ENCODE data around the gene RNF20.

Gene RNF20

DNA sequence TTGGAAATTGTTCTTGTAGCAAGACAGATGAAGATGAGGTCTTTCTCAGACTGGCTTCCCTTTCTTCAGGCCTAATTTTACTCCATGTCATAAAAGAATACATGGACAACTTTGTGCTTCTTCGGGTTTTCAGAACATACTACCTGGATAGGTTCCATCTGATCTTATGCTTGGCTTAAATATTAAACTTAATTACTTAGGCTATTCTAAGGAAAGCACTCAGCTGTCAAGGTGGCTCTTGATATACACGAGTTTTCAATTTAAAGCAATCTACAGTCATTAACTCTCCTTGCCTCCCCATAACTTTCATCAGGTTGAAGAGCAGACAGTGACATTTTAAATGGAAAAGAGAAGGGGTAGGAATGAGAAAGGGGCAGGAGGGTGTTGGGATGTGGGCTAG, 70.6 kb downstream of the RNF20 start:
- Histone ChIP-seq H3K27me3 (ENCODE audit: control insufficient read depth in 2 of 2, insufficient read depth in 2 of 2, low read length in 2 of 2) (no peaks in the 10 kb centered on the region), H3K36me3 (ENCODE audit: control insufficient read depth in 2 of 2, insufficient read depth in 2 of 2, low read length in 2 of 2) (no peaks in the 10 kb centered on the region), H3K9me3 (ENCODE audit: control insufficient read depth in 2 of 2, low read length in 2 of 2) (no peaks in the 10 kb centered on the region), H3K9ac (ENCODE audit: low read depth in 1 of 2, low read length in 2 of 2) (no peak overlapping the region), H3K4me1 (ENCODE audit: control insufficient read depth in 2 of 2, insufficient read depth in 2 of 2, low read length in 2 of 2) (peaks cover 6 to 7% of the 10 kb centered on the region in 2 donors), H3K4me3 (ENCODE audit: low read length in 2 of 2) (no peak overlapping the region), H3K27ac (ENCODE audit: low read depth in 2 of 2, low read length in 2 of 2) (no peak overlapping the region)

DNA sequence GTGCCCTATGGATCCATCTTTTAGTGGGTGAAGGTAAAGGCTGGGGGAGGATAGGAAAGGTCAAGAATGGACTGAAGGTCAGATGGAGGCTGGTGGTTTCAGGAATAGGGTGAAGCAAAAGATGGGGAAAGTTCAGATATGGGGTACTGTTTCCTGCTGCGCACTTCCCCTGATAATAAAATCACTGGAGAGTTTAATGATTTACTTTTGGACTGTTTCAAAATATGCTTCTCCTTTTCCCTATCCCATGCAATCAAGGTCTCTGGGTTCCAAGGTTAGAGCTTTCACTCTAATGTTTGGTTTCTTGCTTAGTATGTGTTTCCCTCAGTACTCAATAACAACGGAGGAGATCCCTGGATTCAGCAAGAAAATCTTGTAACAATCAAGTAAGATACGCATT, 71.9 kb downstream of the RNF20 start:
- no peaks in the 10 kb centered on the region for H3K27me3 ChIP-seq (ENCODE audit: control insufficient read depth in 2 of 2, insufficient read depth in 2 of 2, low read length in 2 of 2)
- peaks cover 6 to 7% of the 10 kb centered on the region in 2 donors for H3K4me1 ChIP-seq (ENCODE audit: control insufficient read depth in 2 of 2, insufficient read depth in 2 of 2, low read length in 2 of 2)
- no peak overlapping the region for H3K27ac ChIP-seq (ENCODE audit: low read depth in 2 of 2, low read length in 2 of 2)
- no peak overlapping the region for H3K9ac ChIP-seq (ENCODE audit: low read depth in 1 of 2, low read length in 2 of 2)
- no peaks in the 10 kb centered on the region for H3K36me3 ChIP-seq (ENCODE audit: control insufficient read depth in 2 of 2, insufficient read depth in 2 of 2, low read length in 2 of 2)
- H3K9me3 ChIP-seq (ENCODE audit: control insufficient read depth in 2 of 2, low read length in 2 of 2): no peaks in the 10 kb centered on the region
- H3K4me3 ChIP-seq (ENCODE audit: low read length in 2 of 2): no peak overlapping the region
